HG02981 (cell line): ENCODE results near the gene POP4.
"Not testable (repeated sequence)": the region's sequence is repeated elsewhere in the genome, so short reads cannot be mapped to it uniquely, and the experiment has no call there.

ENCODE experiments used
- ATAC-seq: cut with Tn5 transposase; IDR thresholded peaks from one replicate; pipeline ENCODE4 v1.9.1; 2021; ENCODE audit warnings: mild to moderate bottlenecking, moderate library complexity; ENCODE audit not compliant: unreplicated experiment

The POP4 gene, protein sequence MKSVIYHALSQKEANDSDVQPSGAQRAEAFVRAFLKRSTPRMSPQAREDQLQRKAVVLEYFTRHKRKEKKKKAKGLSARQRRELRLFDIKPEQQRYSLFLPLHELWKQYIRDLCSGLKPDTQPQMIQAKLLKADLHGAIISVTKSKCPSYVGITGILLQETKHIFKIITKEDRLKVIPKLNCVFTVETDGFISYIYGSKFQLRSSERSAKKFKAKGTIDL

DNA sequence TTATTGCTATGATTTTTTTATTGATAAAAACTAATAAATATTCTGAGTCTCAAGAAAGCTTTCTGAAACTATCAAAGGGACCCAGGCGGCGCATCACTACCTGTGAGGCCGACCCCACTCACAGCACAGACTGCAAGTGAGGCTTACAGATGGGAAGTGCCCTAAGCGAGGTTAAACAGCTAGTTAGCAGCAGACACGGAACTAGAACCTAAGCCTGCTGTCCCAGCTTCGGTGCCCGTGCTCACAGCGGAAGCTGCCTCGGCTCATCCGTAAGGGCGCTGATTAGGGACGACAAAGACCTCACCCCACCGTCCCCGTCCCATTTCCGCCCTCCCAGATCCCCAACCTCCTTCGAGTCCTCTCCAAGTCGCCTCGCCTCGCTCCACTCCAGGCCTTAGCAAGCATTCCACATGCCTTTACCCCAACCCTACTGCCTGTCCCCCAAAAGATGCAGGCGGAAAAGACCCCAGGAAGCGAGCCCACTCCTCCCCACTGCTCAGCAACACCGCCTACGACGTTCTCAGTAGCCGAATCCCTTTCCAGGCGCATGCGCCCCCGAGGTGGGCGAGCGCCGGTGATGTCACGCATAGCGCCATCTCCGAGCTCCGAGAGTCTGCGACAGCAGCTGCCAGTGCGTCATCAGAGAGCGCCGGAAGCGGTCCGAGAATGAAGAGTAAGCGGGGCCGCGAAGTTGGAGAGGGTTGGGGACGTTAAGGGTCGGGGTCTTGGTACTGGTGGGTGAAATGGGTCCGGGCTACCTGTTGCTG lies at the start of gene POP4:
Gene POP4 (plus strand): TSS at position 631 of the 767 bp plus-strand sequence. CDS start 36 bp downstream, at position 667.
- peak; percentile 61 for ATAC-seq

DNA sequence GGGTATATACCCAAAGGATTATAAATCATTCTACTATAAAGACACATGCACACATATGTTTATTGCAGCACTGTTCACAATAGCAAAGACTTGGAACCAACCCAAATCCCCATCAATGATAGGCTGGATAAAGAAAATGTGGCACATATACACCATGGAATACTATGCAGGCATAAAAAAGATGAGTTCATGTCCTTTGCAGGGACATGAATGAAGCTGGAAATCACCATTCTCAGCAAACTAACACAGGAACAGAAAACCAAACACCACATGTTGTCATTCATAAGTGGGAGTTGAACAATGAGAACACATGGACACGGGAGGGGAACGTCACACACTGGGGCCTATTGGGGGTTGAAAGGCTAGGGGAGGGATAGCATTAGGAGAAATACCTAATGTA lies 47.0 kb upstream of the POP4 start:
- not testable (repeated sequence) for ATAC-seq

DNA sequence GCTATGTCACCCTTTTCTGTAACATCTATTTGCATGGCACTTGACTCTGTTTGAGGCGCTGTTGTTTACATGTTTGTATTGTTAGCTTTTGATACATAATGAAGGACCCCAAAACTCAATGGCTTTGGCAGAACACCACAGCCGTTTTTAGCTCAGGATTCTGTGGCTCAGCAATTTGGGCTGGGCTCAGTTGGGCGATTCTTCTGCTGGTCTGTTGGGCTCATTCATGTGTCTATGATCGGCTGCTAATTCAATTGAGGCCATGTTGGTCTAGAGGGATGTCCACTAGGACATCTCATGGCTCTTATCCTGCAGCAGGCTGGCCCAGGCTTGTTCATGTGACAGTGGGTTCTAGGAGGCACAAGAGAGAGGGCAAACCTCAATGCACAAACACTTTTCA lies 46.3 kb upstream of the POP4 start:
- no peak for ATAC-seq

DNA sequence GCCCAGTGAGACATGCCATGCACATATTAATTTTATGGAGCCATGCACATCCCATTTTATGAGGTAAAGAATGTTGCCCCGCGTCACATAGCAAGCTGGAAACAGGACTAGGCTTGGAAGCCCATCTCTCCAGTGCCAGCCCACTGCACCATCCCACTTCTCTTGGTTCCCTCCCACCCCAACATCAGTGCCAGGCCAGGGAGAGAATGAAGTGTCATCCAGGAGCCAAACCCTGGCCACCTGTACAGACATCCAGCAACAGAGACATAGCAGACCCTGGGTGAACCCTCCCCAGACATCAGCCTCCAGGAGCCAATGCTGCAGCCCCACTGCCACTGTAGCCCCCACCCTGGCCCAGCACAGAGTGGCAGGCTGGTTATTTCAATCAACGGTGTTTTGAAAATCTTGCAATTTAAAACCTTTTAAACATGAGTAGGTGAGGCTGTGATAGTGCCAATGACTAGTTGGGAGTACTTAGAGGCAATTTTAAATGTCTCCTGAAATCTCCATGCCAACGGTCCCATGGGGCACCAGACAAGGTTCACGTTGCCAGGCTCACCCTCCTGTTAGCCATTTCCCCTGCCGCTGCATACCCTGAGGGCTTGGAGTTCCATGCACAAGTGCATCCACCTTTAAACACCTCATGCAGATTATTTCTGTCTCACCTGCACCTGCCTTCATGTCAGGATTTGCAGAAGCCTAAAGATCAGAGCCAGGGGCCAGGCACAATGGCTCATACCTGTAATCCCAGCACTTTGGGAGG lies 45.6 kb upstream of the POP4 start:
- no peak for ATAC-seq

DNA sequence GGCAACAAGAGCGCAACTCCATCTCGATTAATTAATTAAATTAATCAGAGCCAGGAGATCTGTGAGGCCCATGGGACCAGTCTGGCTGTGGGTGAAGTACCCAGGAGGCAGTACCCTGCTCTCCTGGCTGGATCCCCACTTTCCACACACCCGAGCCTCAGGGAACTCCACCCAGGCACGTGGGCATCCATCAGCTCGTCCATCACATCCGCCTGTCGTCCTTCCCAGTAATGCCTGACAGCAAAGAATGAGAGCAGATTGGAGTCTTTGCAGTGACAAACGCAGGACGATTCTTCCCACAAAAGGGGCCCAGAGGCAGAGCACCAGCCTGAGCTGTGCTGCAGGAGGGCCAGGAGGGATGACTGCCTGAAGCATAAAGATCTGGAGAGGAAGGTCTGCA lies 44.5 kb upstream of the POP4 start:
- ATAC-seq, result no peak

DNA sequence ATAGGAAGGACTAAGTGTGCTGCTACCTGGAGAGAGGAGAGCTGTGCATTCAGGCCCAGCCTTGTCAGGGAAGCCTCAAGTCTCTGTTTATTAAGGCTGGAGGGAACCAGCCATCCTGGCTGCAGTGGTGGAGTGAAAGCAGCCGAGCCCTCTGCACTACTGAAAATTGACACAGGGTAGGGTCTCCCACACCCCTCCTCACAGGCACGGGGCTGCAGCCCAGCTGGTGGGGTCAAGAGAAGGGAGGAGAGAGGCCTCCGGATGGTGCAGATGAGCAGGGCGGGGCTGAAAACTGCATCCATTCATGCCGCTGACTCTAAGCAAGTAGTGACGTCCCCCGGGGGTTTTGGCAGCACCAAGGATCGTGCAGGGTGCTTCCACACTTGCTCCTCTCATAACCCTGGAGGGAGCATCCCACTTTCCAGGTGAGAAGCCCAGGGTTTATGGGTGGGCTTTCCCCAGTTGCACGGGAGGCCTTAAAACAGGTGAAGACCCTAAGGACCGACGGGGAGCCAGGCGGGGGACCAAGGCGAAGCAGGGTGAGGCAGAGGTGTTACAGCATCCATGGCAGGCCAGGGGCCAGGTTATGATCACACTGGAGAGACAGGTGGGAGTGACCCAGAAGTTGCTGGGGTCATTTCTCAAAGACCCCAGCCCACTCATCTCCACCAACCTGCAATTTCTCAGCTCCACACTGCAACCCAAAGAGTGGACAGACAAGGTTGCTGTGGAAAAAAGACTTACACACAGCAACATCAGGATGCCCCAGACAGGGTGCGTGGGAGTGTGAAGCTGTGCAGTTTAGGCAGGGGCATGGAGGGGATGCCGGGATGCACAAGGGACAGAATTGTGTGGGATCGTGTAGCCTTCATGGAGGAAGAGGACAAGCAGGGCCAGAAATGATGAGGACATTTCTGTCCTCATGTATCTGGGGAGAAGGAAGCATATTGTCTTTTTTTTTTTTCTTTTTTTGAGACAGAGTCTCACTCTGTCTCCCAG lies 43.5 kb upstream of the POP4 start:
- no peak for ATAC-seq

DNA sequence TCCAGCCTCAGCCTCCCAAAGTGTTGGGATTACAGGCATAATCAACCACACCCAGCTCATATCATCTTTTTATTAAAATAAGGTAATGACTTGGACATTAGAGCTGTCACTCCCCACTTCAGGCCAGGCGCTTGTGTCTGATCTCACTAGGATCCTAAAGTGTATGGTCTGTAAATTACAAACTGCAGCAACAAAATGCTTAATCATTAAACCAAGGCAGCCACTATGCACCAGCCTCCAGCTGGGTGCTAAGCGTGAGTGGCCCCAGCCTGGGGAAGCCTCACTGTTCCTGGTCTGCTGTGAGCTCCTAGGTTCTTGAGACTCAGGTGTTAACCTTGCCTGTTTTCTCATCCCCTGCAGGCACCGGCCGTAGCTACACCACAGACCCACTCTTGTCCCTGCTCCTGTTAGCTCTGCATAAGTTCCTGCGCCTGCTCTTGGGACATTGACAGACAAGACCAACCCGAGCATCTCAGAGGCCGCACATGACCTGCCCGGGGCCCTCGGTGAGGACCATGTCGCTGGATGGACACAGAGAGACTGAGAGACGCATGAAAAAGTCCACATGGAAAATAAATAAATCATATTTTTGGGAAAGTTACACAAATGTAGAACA lies 42.5 kb upstream of the POP4 start:
- ATAC-seq, result no peak

DNA sequence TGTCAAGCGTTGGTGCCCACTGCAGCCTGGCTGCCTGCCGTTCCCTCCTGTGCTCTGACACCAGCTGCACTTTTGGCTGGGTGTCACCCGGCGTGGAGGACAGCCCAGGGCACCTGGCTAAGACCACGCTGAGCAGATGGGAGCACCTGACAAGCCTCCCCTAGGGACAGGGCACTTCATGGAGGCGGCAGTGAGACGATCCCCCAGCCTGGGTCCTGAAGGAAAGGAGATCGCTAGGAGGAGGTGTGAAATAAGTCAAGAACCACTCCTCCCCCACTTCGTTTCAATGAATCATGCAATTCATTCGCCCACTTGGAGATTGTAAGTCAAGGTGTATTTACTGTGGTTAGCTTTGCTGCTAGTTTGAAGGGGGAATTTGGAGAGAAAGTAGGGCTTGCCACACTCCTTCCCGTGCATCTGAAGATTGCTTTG lies 41.5 kb upstream of the POP4 start:
- ATAC-seq, result no peak

DNA sequence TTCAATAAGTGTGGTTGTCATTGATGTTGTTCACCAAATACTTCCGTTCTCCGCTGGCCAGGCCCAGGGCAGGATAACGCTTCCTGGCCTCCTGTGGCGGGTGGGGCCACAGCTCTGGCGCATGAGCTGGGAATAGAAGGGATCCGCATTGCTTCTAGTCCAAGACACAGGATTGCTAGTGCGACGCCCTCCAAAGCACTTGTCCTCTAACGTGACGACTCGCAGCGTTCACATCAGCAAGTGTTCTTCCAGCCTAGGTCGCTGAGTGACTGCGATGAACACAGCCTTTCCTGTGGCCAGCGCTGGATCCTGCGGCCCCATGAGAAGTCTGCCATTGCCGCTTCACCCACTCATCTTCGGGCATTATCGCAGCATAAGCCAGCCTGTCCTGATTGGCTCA lies 40.9 kb upstream of the POP4 start:
- ATAC-seq, result no peak

DNA sequence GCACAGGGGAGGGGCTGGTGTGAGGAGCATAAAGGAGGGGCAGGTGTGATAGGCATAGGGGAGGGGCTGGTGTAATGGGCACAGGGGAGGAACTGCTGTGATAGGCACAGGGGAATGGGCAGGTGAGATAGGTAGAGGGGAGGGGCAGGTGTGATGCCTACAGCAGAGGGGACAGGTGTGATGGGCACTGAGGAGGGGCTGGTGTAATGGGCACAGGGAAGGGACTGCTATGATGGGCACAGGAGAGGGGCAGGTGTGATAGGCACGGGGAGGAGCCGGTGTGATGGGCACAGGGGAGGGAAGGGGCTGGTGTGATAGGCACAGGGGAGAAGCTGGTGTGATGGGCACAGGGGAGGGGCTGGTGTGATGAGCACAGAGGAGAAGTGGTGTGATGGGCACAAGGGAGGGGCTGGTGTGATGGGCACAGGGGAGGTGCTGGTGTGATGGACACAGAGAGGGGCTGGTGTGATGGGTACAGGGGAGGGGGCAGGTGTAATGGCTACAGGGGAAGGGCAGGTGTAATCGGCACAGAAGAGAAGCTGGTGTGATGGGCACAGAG lies 39.5 kb upstream of the POP4 start:
- ATAC-seq, result no peak

DNA sequence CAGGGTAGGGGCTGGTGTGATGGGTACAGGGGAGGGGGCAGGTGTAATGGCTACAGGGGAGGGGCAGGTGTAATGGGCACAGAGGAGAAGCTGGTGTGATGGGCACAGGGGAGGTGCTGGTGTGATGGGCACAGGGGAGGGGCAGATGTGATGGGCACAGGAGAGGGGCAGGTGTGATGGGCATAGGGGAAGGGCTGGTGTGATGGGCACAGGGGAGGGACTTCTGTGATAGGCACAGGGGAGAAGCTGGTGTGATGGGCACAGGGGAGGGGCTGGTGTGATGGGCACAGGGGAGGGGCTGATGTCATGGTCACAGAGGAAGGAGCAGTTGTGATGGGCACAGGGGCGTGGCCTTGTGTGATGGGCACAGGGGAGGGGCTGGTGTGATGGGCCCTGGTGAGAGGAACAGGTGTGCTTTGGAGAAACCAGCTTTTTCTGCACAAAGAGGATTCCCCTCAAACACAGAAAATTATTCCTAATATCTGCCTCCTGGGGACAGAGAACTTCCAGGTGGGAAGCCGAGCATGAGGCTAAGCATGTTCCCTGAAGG lies 38.6 kb upstream of the POP4 start:
- no peak for ATAC-seq

DNA sequence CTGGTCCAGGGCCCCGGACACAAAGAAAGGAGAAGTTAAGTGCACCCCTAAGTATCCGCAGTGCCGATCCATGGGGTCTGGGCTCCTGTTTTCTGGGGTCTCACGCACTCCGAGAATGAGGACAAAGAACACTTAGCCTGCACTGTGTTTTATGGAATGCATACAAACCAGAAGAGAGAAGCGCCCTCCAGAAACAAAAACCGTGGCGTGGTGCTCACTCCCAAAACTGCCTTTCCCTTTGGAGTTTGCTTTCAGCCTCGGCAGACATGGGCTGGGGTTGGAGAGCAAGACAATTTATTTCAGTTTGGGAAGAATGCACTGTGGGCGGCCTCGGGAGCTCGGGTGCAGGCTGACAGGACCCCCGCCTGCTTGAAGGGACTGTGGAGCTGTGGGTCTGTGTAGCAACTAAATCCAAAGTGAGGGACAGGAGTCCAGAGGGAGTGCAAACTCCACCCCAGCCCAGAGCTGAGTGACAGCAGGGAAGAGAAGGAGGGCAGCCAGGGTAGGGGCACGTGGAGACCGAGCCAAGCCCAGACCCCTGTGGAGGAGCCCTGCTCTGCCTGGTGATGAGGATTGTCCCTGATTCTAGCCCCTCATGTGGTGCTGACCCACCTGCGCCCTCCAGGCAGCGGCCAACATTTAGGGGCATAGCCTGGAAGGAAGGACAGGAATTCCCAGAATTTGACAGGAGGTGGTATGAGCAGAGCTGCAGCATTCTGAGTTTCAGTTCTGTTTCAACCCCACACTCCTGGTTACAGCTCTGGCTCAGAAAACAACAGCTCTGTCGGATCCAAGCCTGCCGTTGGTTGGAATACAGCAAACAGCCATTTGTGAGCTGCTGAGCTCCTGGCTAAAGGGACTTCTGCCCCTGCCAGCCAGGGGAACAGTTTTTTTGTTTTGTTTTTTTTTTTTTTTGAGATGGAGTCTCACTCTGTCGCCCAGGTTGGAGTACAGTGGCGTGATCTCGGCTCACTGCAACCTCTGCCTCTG lies 37.8 kb upstream of the POP4 start:
- ATAC-seq, result no peak

DNA sequence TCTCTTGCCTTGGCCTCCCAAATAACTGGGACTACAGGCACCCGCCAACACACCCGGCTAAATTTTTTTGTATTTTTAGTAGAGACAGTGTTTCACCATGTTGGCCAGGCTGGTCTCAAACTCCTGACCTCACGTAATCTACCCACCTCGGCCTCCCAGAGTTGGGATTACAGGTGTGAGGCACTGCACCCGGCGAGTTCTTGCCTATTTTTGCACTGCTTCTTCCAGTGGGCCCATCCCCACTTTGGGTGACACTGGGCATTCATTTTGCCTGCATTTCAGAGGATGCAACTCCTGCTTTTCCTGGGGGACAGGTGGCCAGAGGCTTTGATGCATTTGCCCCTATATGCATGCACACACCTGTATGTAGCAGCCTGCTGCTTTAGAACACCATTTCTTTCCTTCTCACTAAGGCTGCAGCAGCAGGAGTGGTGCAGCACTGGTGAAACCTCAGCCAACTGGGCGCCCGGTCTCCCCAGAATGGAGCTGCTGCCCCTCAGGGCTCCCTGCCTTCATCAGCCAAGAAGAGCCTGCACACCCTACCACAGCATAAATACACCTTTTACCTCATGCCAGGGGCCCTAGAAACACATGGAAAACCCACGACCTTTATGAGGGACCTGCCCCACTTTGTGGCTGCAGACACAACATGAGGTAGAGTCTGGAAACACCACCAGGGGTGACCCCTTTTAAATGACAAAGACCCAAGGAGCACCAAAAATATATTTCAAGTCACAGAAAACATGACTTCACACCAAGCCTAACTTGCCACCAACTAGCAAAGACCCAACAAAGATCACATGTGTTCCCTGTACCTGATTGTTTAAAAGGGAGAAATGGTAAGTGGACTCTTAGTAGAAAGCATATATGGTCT lies 36.8 kb upstream of the POP4 start:
- ATAC-seq, result no peak

DNA sequence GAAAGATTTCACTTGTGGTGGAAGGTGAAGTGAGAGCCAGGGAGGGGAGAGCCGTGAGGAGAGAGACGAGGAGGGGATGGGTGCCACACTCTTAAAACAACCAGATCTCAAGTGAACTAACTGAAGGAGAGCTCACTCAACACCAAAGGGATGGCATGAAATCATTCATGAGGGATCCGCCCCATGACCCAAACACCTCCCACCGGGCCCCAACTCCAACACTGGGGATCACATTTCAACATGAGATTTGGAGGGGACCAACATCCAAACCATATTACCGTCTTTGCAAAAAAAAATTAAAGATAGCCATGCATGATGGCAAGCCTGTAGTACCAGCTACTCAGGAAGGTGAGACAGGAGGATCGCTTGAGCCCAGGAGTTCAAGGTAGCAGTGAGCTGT lies 34.9 kb upstream of the POP4 start:
- ATAC-seq, result no peak

DNA sequence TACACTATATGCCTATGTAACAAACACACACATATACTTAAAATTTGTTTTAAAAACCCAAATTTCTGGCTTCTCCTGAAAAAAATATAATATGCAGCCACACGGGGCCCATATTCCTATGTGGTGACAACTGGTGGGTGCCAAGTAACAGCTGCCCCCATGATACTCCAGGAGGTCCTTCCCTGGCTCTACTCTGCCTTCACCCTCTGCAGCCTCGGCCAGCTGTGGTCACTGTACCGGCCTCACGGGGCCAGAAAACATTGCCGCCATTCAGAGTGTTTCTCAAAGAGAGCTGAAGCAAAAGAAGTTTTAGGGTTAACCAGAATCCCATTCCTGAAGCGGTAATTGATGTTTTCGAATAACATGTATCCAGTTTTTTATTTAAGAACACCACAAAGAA lies 32.6 kb upstream of the POP4 start:
- no peak for ATAC-seq

DNA sequence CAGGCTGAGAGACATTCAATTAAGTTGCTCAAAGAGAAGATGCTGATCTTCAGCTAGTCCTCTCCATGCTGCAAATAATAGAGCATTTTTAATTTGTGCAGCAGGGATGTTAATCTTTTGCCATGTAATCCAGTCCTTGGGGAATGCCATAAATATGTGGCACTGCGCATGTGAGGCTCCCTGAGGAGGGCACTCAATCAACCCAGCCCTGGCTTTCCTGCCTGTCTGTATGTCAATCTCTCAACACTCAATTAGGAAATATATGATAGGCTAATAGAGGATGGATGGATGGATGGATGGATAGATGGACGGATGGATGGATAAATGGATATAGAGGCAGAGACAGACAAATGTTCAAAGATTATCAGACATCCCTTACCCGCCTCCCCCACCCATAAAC lies 31.6 kb upstream of the POP4 start:
- no peak for ATAC-seq

DNA sequence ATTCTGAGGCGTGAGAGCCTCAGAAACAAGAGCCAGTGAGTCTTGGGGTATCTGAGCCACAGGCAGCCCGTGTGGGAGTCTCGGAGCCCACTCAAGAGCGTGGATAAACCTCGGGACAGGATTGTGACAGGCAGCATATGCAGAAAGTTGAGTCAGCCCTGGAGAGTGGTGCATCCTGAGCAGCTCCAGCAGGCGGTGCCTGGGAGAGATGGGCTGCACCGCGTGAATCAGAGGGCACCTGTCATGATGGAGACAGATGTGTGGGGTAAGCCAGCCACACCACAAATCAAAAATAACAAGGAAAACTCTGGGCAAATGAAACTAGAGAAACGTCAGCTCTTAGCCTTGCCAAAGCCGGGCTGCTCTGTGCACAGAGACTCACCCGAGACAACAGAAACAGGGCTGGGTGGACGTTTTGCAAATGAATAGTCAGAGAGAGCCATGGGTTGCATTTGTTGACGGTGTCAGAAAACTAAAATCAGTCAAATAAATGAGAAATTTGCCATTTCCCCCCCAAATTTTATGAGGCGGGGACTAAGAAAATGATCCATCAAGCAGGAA lies 30.0 kb upstream of the POP4 start:
- no peak for ATAC-seq
